ENCODE measurements around the gene SERINC5. TPM values are rescaled to one million over a fixed set of nuclear protein-coding genes. Genes with fewer than 3 reads are reported as not detected.
A peak's percentile ranks its signal among the peaks of the same experiment; 100 is the strongest.

The SERINC5 gene
- total and polyA plus RNA-seq, 4 donors: 6.2 to 84.5 (median 23.9) TPM

DNA sequence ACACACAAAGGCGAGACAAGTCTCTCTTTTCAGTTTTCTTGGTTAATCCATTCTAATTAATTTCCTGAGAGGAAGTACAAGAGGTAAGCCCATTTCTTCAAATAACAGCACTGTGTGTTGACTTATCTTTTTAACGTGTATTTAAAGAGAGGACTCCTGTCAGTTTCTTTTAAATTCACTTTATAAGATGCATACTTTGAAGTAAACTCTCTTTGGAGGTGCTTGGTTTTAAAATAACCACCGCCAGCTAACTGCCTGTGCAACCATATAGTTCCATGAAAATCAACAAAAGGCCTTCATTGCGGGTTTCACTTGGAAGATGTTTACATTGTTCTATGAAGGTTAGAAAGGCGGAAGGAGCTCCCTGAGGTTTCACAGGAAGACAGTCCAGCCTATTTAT, 13.1 kb upstream of the SERINC5 start:
- H3K9ac ChIP-seq (ENCODE audit: insufficient read depth in 1 of 2, low read length in 2 of 2): no peak overlapping the region
- DNase-seq (peak in 2 of 3 donors; percentile 18 to 38), ATAC-seq (ENCODE audit: insufficient read depth, low FRiP score) (no peak)
- no peaks in the 10 kb centered on the region for H3K4me1 ChIP-seq (ENCODE audit: control insufficient read depth in 5 of 5, insufficient read depth in 5 of 5, low read length in 5 of 5)
- no peak overlapping the region for H3K4me3 ChIP-seq
- H3K36me3 ChIP-seq (ENCODE audit: control insufficient read depth in 4 of 4, insufficient read depth in 4 of 4, low read length in 4 of 4): no peaks in the 10 kb centered on the region
- no peaks in the 10 kb centered on the region for H3K27me3 ChIP-seq (ENCODE audit: control insufficient read depth in 3 of 3, insufficient read depth in 3 of 3, low read length in 2 of 3)
- no peaks in the 10 kb centered on the region for H3K9me3 ChIP-seq (ENCODE audit: control insufficient read depth in 4 of 4, insufficient read depth in 3 of 4, low read length in 3 of 4)
- H3K27ac ChIP-seq (ENCODE audit: low read depth in 1 of 2, low read length in 1 of 2): no peak overlapping the region
- WGBS, 2 donors: 40 to 47% methylated on average over 5 of the region's 5 CpGs
- TF ChIP-seq, protein P1, sequence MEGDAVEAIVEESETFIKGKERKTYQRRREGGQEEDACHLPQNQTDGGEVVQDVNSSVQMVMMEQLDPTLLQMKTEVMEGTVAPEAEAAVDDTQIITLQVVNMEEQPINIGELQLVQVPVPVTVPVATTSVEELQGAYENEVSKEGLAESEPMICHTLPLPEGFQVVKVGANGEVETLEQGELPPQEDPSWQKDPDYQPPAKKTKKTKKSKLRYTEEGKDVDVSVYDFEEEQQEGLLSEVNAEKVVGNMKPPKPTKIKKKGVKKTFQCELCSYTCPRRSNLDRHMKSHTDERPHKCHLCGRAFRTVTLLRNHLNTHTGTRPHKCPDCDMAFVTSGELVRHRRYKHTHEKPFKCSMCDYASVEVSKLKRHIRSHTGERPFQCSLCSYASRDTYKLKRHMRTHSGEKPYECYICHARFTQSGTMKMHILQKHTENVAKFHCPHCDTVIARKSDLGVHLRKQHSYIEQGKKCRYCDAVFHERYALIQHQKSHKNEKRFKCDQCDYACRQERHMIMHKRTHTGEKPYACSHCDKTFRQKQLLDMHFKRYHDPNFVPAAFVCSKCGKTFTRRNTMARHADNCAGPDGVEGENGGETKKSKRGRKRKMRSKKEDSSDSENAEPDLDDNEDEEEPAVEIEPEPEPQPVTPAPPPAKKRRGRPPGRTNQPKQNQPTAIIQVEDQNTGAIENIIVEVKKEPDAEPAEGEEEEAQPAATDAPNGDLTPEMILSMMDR (IDR thresholded peaks at IDR 0.05; ENCODE audit: control extremely low read depth, extremely low read depth): no peak

DNA sequence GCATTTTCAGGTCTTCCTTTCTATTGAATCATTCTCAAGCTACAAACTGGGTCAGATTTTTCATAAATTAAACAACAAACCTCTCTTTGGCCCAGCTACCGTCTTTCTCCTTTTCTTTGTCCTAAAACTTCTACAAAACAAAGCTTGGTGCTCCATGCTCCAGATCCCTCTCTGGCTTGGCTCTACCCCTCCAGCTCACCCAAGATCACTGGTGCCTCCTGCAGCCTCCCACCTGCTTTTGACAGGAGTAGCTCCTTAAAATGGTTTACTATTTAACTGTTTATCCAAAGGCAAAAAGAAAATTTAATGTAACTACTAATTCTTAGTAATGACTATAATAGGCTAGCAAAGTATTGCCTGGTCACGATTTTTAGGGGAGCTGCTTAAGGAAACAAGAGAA, 10.7 kb upstream of the SERINC5 start:
- Histone ChIP-seq H3K27ac (ENCODE audit: low read depth in 1 of 2, low read length in 1 of 2) (no peak overlapping the region), H3K9me3 (ENCODE audit: control insufficient read depth in 4 of 4, insufficient read depth in 3 of 4, low read length in 3 of 4) (no peaks in the 10 kb centered on the region), H3K36me3 (ENCODE audit: control insufficient read depth in 4 of 4, insufficient read depth in 4 of 4, low read length in 4 of 4) (no peaks in the 10 kb centered on the region), H3K4me3 (no peak overlapping the region), H3K9ac (ENCODE audit: insufficient read depth in 1 of 2, low read length in 2 of 2) (no peak overlapping the region), H3K27me3 (ENCODE audit: control insufficient read depth in 3 of 3, insufficient read depth in 3 of 3, low read length in 2 of 3) (no peaks in the 10 kb centered on the region), H3K4me1 (ENCODE audit: control insufficient read depth in 5 of 5, insufficient read depth in 5 of 5, low read length in 5 of 5) (no peaks in the 10 kb centered on the region)
- TF ChIP-seq, protein P1 (IDR thresholded peaks at IDR 0.05; ENCODE audit: control extremely low read depth, extremely low read depth): no peak
- ATAC-seq (ENCODE audit: insufficient read depth, low FRiP score) (no peak), DNase-seq (no peak)
- WGBS, 2 donors: 69 to 90% methylated on average over 2 of the region's 2 CpGs

DNA sequence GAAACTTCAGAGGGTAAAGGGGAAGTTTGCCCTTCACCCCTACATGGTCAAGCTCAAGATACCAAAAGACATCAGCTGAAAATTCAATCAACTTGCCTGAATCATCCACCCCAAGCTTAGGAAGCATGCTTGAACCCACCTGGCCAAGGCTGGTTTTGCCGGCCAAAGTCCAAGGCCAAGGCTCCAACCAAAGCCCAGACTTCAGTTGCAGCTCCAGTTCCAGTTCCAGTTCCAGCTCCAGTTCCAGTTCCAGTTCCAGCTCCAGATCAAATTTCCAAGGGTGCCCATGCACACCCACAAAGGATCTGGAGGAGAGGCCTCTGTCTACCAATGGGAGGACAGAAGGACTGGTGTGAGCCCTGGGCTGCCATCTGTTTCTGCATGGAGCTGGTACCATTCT, 4.6 kb upstream of the SERINC5 start:
- WGBS, 2 donors: 96 to 100% methylated on average over 1 of the region's 1 CpG
- peaks cover 0 to 9% (median 2%) of the 10 kb centered on the region in 5 donors for H3K4me1 ChIP-seq (ENCODE audit: control insufficient read depth in 5 of 5, insufficient read depth in 5 of 5, low read length in 5 of 5)
- H3K36me3 ChIP-seq (ENCODE audit: control insufficient read depth in 4 of 4, insufficient read depth in 4 of 4, low read length in 4 of 4): no peaks in the 10 kb centered on the region
- no peak overlapping the region for H3K9ac ChIP-seq (ENCODE audit: insufficient read depth in 1 of 2, low read length in 2 of 2)
- H3K27ac ChIP-seq (ENCODE audit: low read depth in 1 of 2, low read length in 1 of 2): no peak overlapping the region
- no peaks in the 10 kb centered on the region for H3K27me3 ChIP-seq (ENCODE audit: control insufficient read depth in 3 of 3, insufficient read depth in 3 of 3, low read length in 2 of 3)
- TF ChIP-seq, protein P1 (IDR thresholded peaks at IDR 0.05; ENCODE audit: control extremely low read depth, extremely low read depth): no peak
- H3K4me3 ChIP-seq: peak overlapping the region; percentile 9
- DNase-seq: no peak
- ATAC-seq (ENCODE audit: insufficient read depth, low FRiP score): no peak
- H3K9me3 ChIP-seq (ENCODE audit: control insufficient read depth in 4 of 4, insufficient read depth in 3 of 4, low read length in 3 of 4): no peaks in the 10 kb centered on the region

DNA sequence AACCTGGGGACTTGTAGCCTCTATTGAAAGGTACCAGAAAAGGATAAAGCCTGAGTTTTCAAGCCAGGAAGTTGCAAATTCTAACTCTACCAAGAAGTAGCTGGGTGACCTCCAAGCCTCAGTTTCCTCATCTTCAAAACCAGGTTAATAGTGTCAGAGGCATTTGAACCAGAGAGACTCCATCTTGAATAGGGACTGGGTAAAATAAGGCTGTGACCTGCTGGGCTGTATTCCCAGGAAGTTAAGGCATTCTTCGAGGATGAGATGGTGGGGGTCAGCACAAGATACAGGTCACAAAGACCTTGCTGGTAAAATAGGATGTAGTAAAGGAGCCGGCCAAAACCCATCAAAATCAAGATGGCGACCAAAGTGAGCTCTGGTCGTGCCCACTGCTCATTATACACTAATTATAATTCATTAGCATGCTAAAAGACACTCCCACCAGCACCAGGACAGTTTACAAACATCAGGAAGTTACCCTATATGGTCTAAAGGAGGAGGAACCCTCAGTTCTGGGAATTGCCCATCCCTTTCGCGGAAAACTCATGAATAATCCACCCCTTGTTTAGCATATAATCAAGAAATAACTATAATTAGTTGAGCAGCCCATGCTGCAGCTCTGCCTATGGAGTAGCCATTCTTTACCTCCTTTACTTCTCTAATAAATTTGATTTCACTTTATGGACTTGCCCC, 3.8 kb upstream of the SERINC5 start:
- Histone ChIP-seq H3K27me3 (ENCODE audit: control insufficient read depth in 3 of 3, insufficient read depth in 3 of 3, low read length in 2 of 3) (no peaks in the 10 kb centered on the region), H3K9me3 (ENCODE audit: control insufficient read depth in 4 of 4, insufficient read depth in 3 of 4, low read length in 3 of 4) (no peaks in the 10 kb centered on the region), H3K36me3 (ENCODE audit: control insufficient read depth in 4 of 4, insufficient read depth in 4 of 4, low read length in 4 of 4) (no peaks in the 10 kb centered on the region), H3K4me3 (no peak overlapping the region), H3K9ac (ENCODE audit: insufficient read depth in 1 of 2, low read length in 2 of 2) (no peak overlapping the region), H3K27ac (ENCODE audit: low read depth in 1 of 2, low read length in 1 of 2) (no peak overlapping the region), H3K4me1 (ENCODE audit: control insufficient read depth in 5 of 5, insufficient read depth in 5 of 5, low read length in 5 of 5) (peaks cover 0 to 9% (median 2%) of the 10 kb centered on the region in 5 donors)
- TF ChIP-seq, protein P1 (IDR thresholded peaks at IDR 0.05; ENCODE audit: control extremely low read depth, extremely low read depth): no peak
- 96 to 98% methylated on average over 6 of the region's 6 CpGs for WGBS, 2 donors
- DNase-seq: no peak
- ATAC-seq (ENCODE audit: insufficient read depth, low FRiP score): no peak

All from lung (tissue), 12 donors.